Activated CD8-positive, alpha-beta T cell treated with anti-CD3 and anti-CD28 coated beads, Interleukin-2, amount 10 ng/mL, durations not matched to agents 7 days and 5 days (primary cell): ENCODE data around the gene F3. TPM values are rescaled to one million over a fixed set of nuclear protein-coding genes. Genes with fewer than 3 reads are reported as not detected.
"Not testable (repeated sequence)": the region's sequence is repeated elsewhere in the genome, so short reads cannot be mapped to it uniquely, and the experiment has no call there.

Source experiments
- ATAC-seq: fragments of 150-1000 bp; cut with Tn5 transposase; one replicate; pipeline ENCODE4 v1.10.0; 2021; ENCODE audit warnings: moderate library complexity
- CTCF ChIA-PET: fragments of 350-600 bp; sonication (Branson Sonifier 250); formaldehyde crosslinking; loops from one replicate; lab custom pipeline; 2021; ENCODE audit warnings: antibody characterized with exemption; lab: Charles Lee
- POLR2A ChIA-PET: fragments of 350-600 bp; sonication (Branson Sonifier 250); formaldehyde crosslinking; loops from one replicate; lab custom pipeline; 2021; ENCODE audit warnings: antibody characterized with exemption; lab: Charles Lee
- DNase-seq: peaks from one replicate; pipeline ENCODE4 v3.0.0-alpha.2; 2020
- H3K27ac Mint-ChIP-seq: one replicate; pipeline ENCODE4 v1.8.0; 2021; ENCODE audit warnings: mild to moderate bottlenecking, mixed read lengths
- H3K27me3 Mint-ChIP-seq: one replicate; pipeline ENCODE4 v1.8.0; 2021; ENCODE audit warnings: low read depth, mixed read lengths
- H3K36me3 Mint-ChIP-seq: one replicate; pipeline ENCODE4 v1.8.0; 2021; ENCODE audit warnings: low read depth, mixed read lengths
- H3K4me1 Mint-ChIP-seq: one replicate; pipeline ENCODE4 v1.8.0; 2021; ENCODE audit warnings: low read depth, mixed read lengths
- H3K4me3 Mint-ChIP-seq: one replicate; pipeline ENCODE4 v1.8.0; 2021; ENCODE audit warnings: mild to moderate bottlenecking, mixed read lengths
- H3K9me3 Mint-ChIP-seq: one replicate; pipeline ENCODE4 v1.8.0; 2022; ENCODE audit warnings: mixed read lengths; ENCODE audit not compliant: insufficient read depth
- total RNA-seq, 2 experiments: library from RNA; stranded (reverse); gene quantifications; one replicate each; pipeline ENCODE4 v1.2.3, GENCODE V29; 2021

Gene F3
- total RNA-seq, 2 experiments from 2014 or later = not detected

DNA sequence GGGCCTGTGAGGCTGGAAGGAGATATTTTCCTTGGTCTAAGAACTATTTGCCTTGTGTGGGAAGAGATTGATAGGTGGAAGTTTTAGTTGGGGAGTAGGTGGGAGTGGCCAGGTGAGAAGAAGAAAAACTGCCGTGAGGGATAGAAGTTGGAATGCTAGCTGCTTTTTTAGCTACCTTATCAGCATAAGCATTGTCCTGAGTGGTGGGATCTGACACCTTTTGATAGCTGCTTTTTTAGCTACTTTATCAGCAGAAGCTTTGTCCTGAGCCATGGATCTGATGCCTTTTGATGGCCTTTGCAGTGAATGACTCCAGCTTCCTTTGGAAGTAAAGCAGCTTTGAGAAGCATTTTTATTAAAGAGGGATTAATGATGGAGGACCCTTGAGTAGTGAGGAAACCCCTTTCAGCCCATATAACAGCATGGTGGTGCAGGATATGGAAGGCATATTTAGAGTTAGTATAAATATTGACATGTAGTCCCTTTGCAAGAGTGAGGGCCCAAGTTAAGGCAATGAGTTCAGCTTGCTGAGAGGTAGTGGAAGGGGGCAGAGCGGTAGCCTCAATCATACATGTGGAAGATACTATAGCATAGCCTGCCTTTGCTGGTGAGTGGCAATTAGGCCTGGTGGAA, 26.5 kb upstream of the F3 start:
- DNase-seq, ATAC-seq, H3K4me3 Mint-ChIP-seq, H3K4me1 Mint-ChIP-seq, H3K27ac Mint-ChIP-seq, CTCF ChIA-PET, H3K9me3 Mint-ChIP-seq, H3K36me3 Mint-ChIP-seq, POLR2A ChIA-PET, H3K27me3 Mint-ChIP-seq: not testable (repeated sequence)

DNA sequence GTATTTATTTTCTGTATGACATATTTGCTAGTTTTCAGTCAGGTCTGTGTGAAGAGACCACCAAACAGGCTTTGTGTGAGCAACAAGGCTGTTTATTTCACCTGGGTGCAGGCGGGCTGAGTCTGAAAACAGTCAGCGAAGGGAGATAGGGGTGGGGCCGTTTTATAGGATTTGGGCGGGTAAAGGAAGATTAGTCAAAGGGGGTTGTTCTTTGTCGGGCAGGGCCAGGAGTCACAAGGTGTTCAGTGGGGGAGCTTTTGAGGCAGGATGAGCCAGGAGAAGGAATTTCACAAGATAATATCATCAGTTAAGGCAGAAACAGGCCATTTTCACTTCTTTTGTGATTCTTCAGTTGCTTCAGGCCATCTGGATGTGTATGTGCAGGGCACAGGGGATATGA, 24.9 kb upstream of the F3 start:
- H3K4me3 Mint-ChIP-seq, H3K9me3 Mint-ChIP-seq, CTCF ChIA-PET, H3K36me3 Mint-ChIP-seq, POLR2A ChIA-PET, DNase-seq, H3K27ac Mint-ChIP-seq, ATAC-seq, H3K27me3 Mint-ChIP-seq, H3K4me1 Mint-ChIP-seq: not testable (repeated sequence)

DNA sequence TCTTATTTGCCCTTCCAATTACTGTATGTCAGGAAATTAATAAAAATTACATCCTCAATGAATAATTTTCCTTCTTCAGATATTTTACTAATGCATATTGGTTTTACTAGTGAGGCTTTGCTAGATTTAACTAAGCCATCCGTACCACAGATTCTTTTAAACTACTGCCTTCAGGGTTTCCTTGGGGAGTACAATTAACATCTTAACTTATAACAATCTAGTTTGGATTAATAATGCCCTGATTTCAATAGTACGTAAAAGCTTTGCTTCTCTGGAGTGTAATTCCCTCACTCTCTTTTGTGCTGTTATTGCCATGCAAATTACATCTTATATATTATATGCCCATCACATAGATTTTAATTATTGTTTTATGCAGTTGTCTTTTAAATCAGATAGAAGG, 24.3 kb upstream of the F3 start:
- Mint-ChIP-seq H3K4me3 (no peak overlapping the region), H3K36me3 (no peaks in the 10 kb centered on the region), H3K27ac (no peak overlapping the region), H3K27me3 (peaks cover 5% of the 10 kb centered on the region), H3K4me1 (no peaks in the 10 kb centered on the region), H3K9me3 (no peaks in the 10 kb centered on the region)
- no peak for ATAC-seq
- ChIA-PET CTCF (no interaction called here), POLR2A (no interaction called here)
- DNase-seq = no peak

DNA sequence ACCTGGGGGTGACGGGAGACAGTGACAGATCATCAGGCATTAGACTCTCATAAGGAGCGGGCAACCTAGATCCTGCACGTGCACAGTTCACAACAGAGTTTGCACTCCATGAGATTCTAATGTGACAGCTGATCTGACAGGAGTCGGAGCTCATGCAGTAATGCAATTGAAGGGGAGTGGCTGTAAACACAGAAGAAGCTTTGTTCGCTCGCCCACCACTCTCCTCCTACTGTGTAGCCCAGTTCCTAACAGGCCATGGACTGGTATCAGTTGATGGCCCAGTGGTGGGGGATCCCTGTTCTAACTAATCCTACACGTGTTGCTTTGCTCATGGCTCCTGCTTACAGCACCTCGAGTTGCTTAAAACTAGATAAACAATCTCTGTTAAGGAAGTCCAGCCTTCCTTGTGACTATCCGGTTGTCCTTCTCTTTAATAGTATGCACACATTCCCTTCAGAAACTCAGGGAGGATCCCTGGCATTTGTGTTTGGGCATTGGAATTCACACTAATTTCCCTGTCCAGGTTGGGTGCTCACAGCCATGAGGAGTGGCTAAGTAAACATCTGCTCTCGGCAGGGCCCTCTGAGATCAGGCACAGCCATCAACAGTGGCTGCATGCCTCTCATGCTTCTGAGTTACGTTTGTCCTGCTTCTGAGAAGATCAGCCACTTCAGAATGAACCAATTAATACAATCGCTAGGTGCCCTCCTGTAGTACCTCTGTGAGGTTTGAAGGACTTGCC, 21.1 kb upstream of the F3 start:
- Mint-ChIP-seq H3K4me3 (no peak overlapping the region), H3K27me3 (peaks cover 5% of the 10 kb centered on the region), H3K4me1 (no peaks in the 10 kb centered on the region), H3K36me3 (no peaks in the 10 kb centered on the region), H3K27ac (no peak overlapping the region), H3K9me3 (no peaks in the 10 kb centered on the region)
- no peak for DNase-seq
- ATAC-seq = no peak
- ChIA-PET POLR2A (no interaction called here), CTCF (no interaction called here)

DNA sequence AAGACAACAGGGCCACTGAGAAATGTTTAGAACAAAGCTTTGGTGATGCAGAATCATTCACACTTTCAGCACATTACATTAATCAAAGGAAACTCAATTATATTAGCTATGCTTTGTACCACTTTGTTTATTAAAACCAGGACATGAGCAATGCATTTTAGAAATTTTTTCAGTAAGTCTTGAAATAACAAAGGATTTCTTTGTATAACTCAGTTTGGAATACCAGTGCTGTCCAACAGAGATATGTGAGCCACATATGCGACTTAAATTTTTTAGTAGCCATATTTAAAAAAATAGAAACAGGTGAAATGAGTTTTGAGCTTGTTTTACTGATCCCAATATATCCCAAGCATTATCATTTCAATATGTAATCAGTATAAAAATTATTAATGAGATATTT, 18.8 kb upstream of the F3 start:
- H3K27me3 Mint-ChIP-seq = peaks cover 5% of the 10 kb centered on the region
- H3K27ac Mint-ChIP-seq = no peak overlapping the region
- no peaks in the 10 kb centered on the region for H3K9me3 Mint-ChIP-seq
- DNase-seq (no peak), ATAC-seq (no peak)
- H3K4me1 Mint-ChIP-seq = no peaks in the 10 kb centered on the region
- CTCF ChIA-PET = no interaction called here
- H3K4me3 Mint-ChIP-seq = no peak overlapping the region
- no peaks in the 10 kb centered on the region for H3K36me3 Mint-ChIP-seq
- POLR2A ChIA-PET = no interaction called here

DNA sequence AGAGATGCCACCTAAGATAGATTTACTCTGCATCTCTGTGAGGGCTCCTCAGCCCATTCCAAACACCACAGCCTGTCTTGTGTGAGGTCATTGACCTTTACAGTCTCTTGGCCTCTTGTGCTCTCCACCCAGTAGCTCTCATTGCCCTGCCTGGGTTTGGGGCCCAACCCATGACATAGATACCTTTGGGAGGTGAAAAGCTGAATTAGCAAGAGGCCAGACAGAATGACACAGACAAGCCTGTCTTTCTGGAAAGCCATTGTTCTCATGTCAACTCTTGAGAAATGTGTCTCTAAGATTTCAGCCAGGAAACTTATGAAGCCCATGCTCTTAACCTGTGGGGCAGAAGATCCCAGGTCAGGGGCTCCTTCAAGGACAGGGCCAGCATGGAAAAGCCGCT, 18.4 kb upstream of the F3 start:
- no peak for DNase-seq
- no peak for ATAC-seq
- no peaks in the 10 kb centered on the region for H3K36me3 Mint-ChIP-seq
- no peak overlapping the region for H3K4me3 Mint-ChIP-seq
- ChIA-PET CTCF (no interaction called here), POLR2A (no interaction called here)
- no peaks in the 10 kb centered on the region for H3K9me3 Mint-ChIP-seq
- H3K27ac Mint-ChIP-seq = no peak overlapping the region
- H3K27me3 Mint-ChIP-seq = peaks cover 5% of the 10 kb centered on the region
- no peaks in the 10 kb centered on the region for H3K4me1 Mint-ChIP-seq

DNA sequence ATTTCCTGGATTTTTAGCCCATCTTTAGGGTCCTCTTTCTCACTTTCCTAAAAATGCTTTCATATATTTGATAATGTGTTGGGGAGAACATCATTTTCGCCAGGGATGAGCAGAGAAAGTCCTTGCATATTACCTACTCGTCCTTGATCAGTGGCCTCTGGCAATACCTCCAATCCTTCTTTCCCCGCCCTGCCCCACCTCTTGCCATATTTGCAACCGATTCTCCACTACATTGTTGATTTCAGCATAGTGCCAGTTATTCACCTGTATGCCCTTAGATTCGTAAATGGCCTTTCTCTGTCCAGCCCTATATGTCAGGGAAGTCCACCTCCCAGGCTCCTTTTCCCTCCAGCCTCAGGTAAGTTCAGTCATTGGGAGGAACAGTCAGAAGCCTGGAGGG, 13.5 kb upstream of the F3 start:
- ATAC-seq = no peak
- Mint-ChIP-seq H3K4me1 (no peaks in the 10 kb centered on the region), H3K27me3 (peaks cover 10% of the 10 kb centered on the region), H3K9me3 (no peaks in the 10 kb centered on the region), H3K4me3 (no peak overlapping the region), H3K36me3 (no peaks in the 10 kb centered on the region), H3K27ac (no peak overlapping the region)
- ChIA-PET CTCF (no interaction called here), POLR2A (no interaction called here)
- DNase-seq = no peak

DNA sequence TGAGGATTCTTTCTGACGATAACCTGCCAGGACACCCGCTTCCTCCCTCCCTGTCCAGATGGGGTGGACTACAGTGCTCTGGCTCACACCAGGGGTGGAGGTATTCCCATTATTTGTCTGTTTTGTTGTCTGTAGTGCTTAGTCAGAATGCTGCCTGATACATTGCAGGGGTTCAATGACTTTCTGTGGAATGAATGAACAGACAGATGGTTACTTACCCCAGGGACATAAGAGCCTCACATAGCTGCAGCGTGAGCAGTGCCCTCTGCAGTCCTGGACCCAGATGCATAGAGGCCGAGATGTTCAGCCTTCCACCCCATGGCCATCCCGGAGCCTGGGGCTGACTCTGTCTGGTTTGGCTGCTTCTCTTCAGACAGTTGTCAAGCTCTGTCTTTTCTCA, 13.0 kb upstream of the F3 start:
- H3K36me3 Mint-ChIP-seq = no peaks in the 10 kb centered on the region
- no peak overlapping the region for H3K4me3 Mint-ChIP-seq
- ChIA-PET POLR2A (no interaction called here), CTCF (no interaction called here)
- no peak for ATAC-seq
- H3K27ac Mint-ChIP-seq = no peak overlapping the region
- H3K4me1 Mint-ChIP-seq = no peaks in the 10 kb centered on the region
- H3K9me3 Mint-ChIP-seq = no peaks in the 10 kb centered on the region
- no peak for DNase-seq
- peaks cover 13% of the 10 kb centered on the region for H3K27me3 Mint-ChIP-seq

DNA sequence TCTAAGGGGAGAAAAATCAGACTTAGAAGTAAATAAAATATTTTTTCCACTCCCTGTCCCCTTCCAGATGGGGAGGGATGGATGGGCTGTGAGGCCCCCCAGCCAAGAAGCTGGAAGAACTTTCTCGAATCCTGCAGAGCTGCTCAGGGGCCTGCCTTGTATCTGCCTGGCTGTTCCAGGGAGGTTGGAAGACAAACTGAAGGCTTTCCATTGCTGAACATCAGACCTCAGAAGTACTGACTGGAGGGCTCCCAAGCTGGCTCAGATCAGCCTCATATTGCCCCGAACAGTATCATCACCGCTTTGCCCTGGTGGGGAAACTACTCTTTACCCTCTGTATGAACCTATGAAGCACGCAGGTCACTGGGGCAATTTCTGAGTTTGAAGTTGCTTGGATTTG, 12.4 kb upstream of the F3 start:
- Mint-ChIP-seq H3K27ac (no peak overlapping the region), H3K4me3 (no peak overlapping the region), H3K4me1 (no peaks in the 10 kb centered on the region), H3K27me3 (peaks cover 14% of the 10 kb centered on the region), H3K36me3 (no peaks in the 10 kb centered on the region), H3K9me3 (no peaks in the 10 kb centered on the region)
- POLR2A ChIA-PET = no interaction called here
- no peak for ATAC-seq
- DNase-seq = no peak
- CTCF ChIA-PET = no interaction called here

DNA sequence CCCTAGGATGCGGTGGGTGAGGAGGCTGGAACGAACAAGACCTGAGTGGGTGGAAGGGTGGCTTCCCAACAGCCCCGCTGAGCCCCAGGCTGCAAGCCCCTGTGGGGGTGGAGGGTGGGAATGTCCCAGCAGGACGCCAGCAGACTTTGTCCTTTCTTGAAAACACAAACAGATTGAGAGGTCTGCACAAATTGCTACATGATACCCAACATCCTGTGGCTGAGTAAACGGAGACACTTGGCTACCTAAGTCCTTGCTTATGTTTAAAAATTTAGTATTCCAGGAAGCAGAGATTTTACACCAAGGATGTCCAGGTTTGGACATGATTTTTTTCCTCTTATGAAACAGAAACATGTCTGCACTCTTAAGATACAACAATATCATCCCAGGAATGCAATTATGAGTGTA, 11.8 kb upstream of the F3 start:
- H3K4me3 Mint-ChIP-seq = no peak overlapping the region
- H3K36me3 Mint-ChIP-seq = no peaks in the 10 kb centered on the region
- ChIA-PET CTCF (no interaction called here), POLR2A (no interaction called here)
- H3K4me1 Mint-ChIP-seq = no peaks in the 10 kb centered on the region
- DNase-seq (no peak), ATAC-seq (no peak)
- H3K27ac Mint-ChIP-seq = no peak overlapping the region
- H3K27me3 Mint-ChIP-seq = peaks cover 19% of the 10 kb centered on the region
- H3K9me3 Mint-ChIP-seq = no peaks in the 10 kb centered on the region

DNA sequence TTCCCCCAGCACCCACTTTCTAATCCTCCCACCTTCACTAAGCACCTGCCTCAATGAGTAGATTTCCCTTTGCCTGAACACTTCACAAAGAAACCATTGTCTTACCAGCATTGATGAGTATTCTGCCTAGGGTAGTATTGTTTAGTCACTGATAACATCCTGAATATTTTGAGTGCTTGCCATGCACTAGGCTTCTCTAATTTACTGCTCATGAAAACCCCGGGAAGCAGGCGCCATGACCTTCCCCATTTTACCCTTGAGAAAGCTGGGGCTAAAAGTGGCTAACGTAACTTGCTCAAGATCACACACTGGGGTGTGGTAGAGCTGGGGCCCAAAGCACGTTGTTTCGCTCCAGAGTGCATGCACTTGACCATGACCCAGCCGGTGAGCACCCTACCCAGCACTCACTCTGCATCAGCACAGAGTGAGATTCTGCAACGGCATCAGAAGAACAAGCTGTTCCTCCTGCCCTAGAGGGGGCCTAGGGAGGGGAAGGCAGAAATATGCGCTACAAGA, 10.6 kb upstream of the F3 start:
- no peak overlapping the region for H3K27ac Mint-ChIP-seq
- DNase-seq (no peak), ATAC-seq (no peak)
- H3K27me3 Mint-ChIP-seq = peaks cover 20% of the 10 kb centered on the region
- POLR2A ChIA-PET = no interaction called here
- no peaks in the 10 kb centered on the region for H3K9me3 Mint-ChIP-seq
- CTCF ChIA-PET = no interaction called here
- H3K4me3 Mint-ChIP-seq = no peak overlapping the region
- no peaks in the 10 kb centered on the region for H3K4me1 Mint-ChIP-seq
- H3K36me3 Mint-ChIP-seq = no peaks in the 10 kb centered on the region

DNA sequence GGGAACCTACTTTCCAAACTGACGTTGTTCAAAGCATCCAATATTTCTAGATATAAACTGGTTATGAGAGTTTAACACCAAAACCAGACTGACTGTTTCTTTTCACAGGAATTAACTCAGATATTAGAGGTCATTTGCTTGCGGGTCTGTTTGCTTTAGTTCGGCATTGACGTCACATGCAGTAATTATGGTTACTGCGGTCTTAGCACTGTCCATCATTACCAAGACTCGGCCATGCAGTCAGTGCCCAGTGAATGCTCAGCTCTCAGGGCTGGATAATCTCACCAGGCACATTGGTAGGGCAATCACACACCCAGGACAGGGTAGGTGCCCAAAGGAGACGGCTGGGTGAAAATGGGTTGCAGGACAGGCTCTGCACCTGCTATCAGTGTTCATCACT, 9.9 kb upstream of the F3 start:
- POLR2A ChIA-PET = no interaction called here
- no peaks in the 10 kb centered on the region for H3K9me3 Mint-ChIP-seq
- peaks cover 26% of the 10 kb centered on the region for H3K27me3 Mint-ChIP-seq

More for the DNA sequence above, 9.9 kb upstream of the F3 start:
- CTCF ChIA-PET = no interaction called here
- H3K4me3 Mint-ChIP-seq = no peak overlapping the region
- ATAC-seq = no peak
- no peak overlapping the region for H3K27ac Mint-ChIP-seq
- H3K4me1 Mint-ChIP-seq = no peaks in the 10 kb centered on the region
- DNase-seq = no peak
- H3K36me3 Mint-ChIP-seq = no peaks in the 10 kb centered on the region
